Measurements from ENCODE around the gene CYB5RL. TPM values are rescaled to one million over a fixed set of nuclear protein-coding genes. Genes with fewer than 3 reads are reported as not detected.

Gene CYB5RL
- total and polyA plus RNA-seq, 2 of the 8 experiments (the other 6 are each of a cell fraction or from before 2014, with no cell fraction given): 13.2 to 14.1 TPM

GRCh38 chr1:54186056-54186455 is 13.8 kb downstream of the CYB5RL start:
- Histone ChIP-seq H2BK20ac (ENCODE audit: low read length) (no peak overlapping the region), H3K9me3 (ENCODE audit: insufficient read depth in 2 of 2, low read depth in 1 of 2, low read length in 1 of 2) (no peaks in the 10 kb centered on the region), H3K23ac (ENCODE audit: insufficient read length) (no peak overlapping the region), H3K4me2 (ENCODE audit: insufficient read depth in 1 of 2, low read depth in 2 of 2, low read length in 2 of 2) (no peak overlapping the region), H3K27ac (ENCODE audit: low read depth, low read length) (no peak overlapping the region), H3K9ac (replicated peaks in 1 of 4; ENCODE audit: extremely low read depth in 1 of 4, low read depth in 3 of 4, low read length in 3 of 4) (no peak overlapping the region), H3K27me3 (replicated peaks in 1 of 4; ENCODE audit: control insufficient read depth in 3 of 4, extremely low read depth in 1 of 4, insufficient read depth in 3 of 4, low read length in 3 of 4) (no peaks in the 10 kb centered on the region), H2AFZ (ENCODE audit: low read length) (no peak overlapping the region), H3K4me1 (replicated peaks in 1 of 4; ENCODE audit: control insufficient read depth in 3 of 4, insufficient read depth in 4 of 4, low read length in 3 of 4) (no peaks in the 10 kb centered on the region), H4K8ac (ENCODE audit: extremely low read depth, insufficient read depth, low read length) (no peak overlapping the region), H3K36me3 (ENCODE audit: control insufficient read depth in 2 of 4, insufficient read depth in 4 of 4, low read length in 3 of 4) (peaks cover 0 to 5% (median 0%) of the 10 kb centered on the region in 4 experiments; a peak in 1 of 8 replicates), H4K20me1 (replicated peaks in 1 of 2; ENCODE audit: control insufficient read depth in 1 of 2, insufficient read depth in 2 of 2, low read length in 2 of 2) (peaks cover 0 to 2% of the 10 kb centered on the region in 2 experiments), H3K4ac (replicated peaks; ENCODE audit: insufficient read length, low read depth, low read length) (no peak overlapping the region), H3K18ac (ENCODE audit: extremely low read depth, low read length) (no peak overlapping the region), H2BK15ac (ENCODE audit: low read length) (no peak overlapping the region), H3K14ac (ENCODE audit: insufficient read length) (no peak overlapping the region), H3K23me2 (ENCODE audit: low read depth, low read length) (no peaks in the 10 kb centered on the region), H4K91ac (replicated peaks; ENCODE audit: insufficient read length, low read length) (no peak overlapping the region), H2BK12ac (ENCODE audit: low read depth, low read length) (no peak overlapping the region), H2BK120ac (replicated peaks; ENCODE audit: low read depth, low read length) (no peak overlapping the region), H3K56ac (replicated peaks; ENCODE audit: insufficient read length, low read depth, low read length) (no peak overlapping the region), H2AK5ac (ENCODE audit: low read depth, low read length) (no peak overlapping the region), H3K79me2 (ENCODE audit: control insufficient read depth in 1 of 2, insufficient read depth in 2 of 2, low read length in 2 of 2) (no peaks in the 10 kb centered on the region), H4K5ac (ENCODE audit: insufficient read length, low read depth, low read length) (no peak overlapping the region), H2BK5ac (ENCODE audit: low read depth, low read length) (no peak overlapping the region), H3K4me3 (ENCODE audit: extremely low read depth in 1 of 4, insufficient read depth in 2 of 4, low read depth in 3 of 4, low read length in 4 of 4) (no peak overlapping the region), H3K79me1 (ENCODE audit: low read depth, low read length) (0 out of 2 replicates have a peak, but pooled peaks cover 2% of the 10 kb centered on the region)
- CTCF ChIA-PET (ENCODE audit: partially characterized antibody): interaction anchor here (1.0 to 2.0 kb wide), 7 partner anchors 9 to 303 kb away, joined by 3 to 7 read pairs (median 5); no protein-coding TSS in a partner anchor
- POLR2A ChIA-PET (ENCODE audit: partially characterized antibody): interaction anchor here (0.6 to 2.1 kb wide), 8 partner anchors 8 to 116 kb away, joined by 3 to 5 read pairs (median 4); partner anchors contain the start of genes CYB5RL and MRPL37
- DNase-seq (ENCODE audit: low read depth in 1 of 2, low spot score in 2 of 2) (no peak), FAIRE-seq (no peak)
- WGBS, 2 experiments (ENCODE audit: extremely low coverage in 1 of 2, insufficient coverage in 1 of 2, insufficient read length in 1 of 2, insufficient replicate concordance in 2 of 2, low coverage in 1 of 2, low lambda C conversion rate in 2 of 2, missing lambda C conversion rate in 1 of 2): 82% methylated on average over 3 of the region's 3 CpGs; no CpG with 5 or more reads in 1 of the 2 experiments
- TF ChIP-seq TEAD4 (IDR thresholded peaks at IDR 0.05; ENCODE audit: low read depth, low read length) (no peak), RNF2 (IDR thresholded peaks at IDR 0.05; ENCODE audit: borderline replicate concordance, low read depth, low read length, missing control alignments, poor library complexity, severe bottlenecking) (no peak), ASH2L (IDR thresholded peaks at IDR 0.05; ENCODE audit: low read length) (no peak), FOSL1 (IDR thresholded peaks at IDR 0.05; ENCODE audit: insufficient read depth, low read depth, low read length) (no peak), JUN (IDR thresholded peaks at IDR 0.05; ENCODE audit: low read depth, low read length) (no peak), ZNF274 (IDR thresholded peaks at IDR 0.05; ENCODE audit: borderline replicate concordance, extremely low read depth, low read length) (no peak), KDM4A (IDR thresholded peaks at IDR 0.05; ENCODE audit: low read depth, low read length, severe bottlenecking) (no peak), RBBP5 (IDR thresholded peaks at IDR 0.05; ENCODE audit: borderline replicate concordance, low read depth, low read length) (no peak), EZH2 (IDR thresholded peaks at IDR 0.05; ENCODE audit: low read depth, low read length, severe bottlenecking) (no peak), SUZ12 (IDR thresholded peaks at IDR 0.05; ENCODE audit: low read length) (no peak), CHD1 (IDR thresholded peaks at IDR 0.05; ENCODE audit: low read depth, low read length) (no peak), RXRA (IDR thresholded peaks at IDR 0.05; ENCODE audit: insufficient read depth, low read depth, low read length) (no peak)
- TF ChIP-seq, protein P1, sequence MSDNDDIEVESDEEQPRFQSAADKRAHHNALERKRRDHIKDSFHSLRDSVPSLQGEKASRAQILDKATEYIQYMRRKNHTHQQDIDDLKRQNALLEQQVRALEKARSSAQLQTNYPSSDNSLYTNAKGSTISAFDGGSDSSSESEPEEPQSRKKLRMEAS (IDR thresholded peaks at IDR 0.05): no peak

All from H1 (cell line).